ENCODE results near the gene RAB40C. TPM values are rescaled to one million over a fixed set of nuclear protein-coding genes. Genes with fewer than 3 reads are reported as not detected.

Gene RAB40C
- total RNA-seq, 1 donor from 2014 or later: 13.4 TPM

- intact Hi-C loops (cut with micrococcal nuclease): no loop called here
- Mint-ChIP-seq H3K36me3 (ENCODE audit: low read depth) (peaks cover 4% of the 10 kb centered on the region), H3K27ac (no peak overlapping the region), H3K27me3 (ENCODE audit: low read depth) (no peaks in the 10 kb centered on the region), H3K4me1 (ENCODE audit: low read depth) (peaks cover 3% of the 10 kb centered on the region), H3K4me3 (ENCODE audit: low read depth) (no peak overlapping the region), H3K9me3 (no peaks in the 10 kb centered on the region)
- no peak for DNase-seq (ENCODE audit: low spot score)
Observed at GRCh38 chr16:582614-583331, 7.1 kb upstream of the RAB40C start.

- Mint-ChIP-seq H3K27me3 (ENCODE audit: low read depth) (no peaks in the 10 kb centered on the region), H3K4me3 (ENCODE audit: low read depth) (no peak overlapping the region), H3K9me3 (no peaks in the 10 kb centered on the region), H3K36me3 (ENCODE audit: low read depth) (peaks cover 6% of the 10 kb centered on the region), H3K4me1 (ENCODE audit: low read depth) (peaks cover 3% of the 10 kb centered on the region), H3K27ac (no peak overlapping the region)
- no peak for DNase-seq (ENCODE audit: low spot score)
- intact Hi-C loops (cut with micrococcal nuclease): no loop called here
Observed at GRCh38 chr16:583470-583814, 6.4 kb upstream of the RAB40C start.

GRCh38 chr16:583815-584591 lies 5.9 kb upstream of the RAB40C start:
- peaks cover 3% of the 10 kb centered on the region for H3K4me1 Mint-ChIP-seq (ENCODE audit: low read depth)
- DNase-seq (ENCODE audit: low spot score): no peak
- H3K36me3 Mint-ChIP-seq (ENCODE audit: low read depth): peaks cover 9% of the 10 kb centered on the region
- H3K9me3 Mint-ChIP-seq: no peaks in the 10 kb centered on the region
- no peaks in the 10 kb centered on the region for H3K27me3 Mint-ChIP-seq (ENCODE audit: low read depth)
- no peak overlapping the region for H3K4me3 Mint-ChIP-seq (ENCODE audit: low read depth)
- intact Hi-C loops (cut with micrococcal nuclease): no loop called here
- no peak overlapping the region for H3K27ac Mint-ChIP-seq

- Mint-ChIP-seq H3K9me3 (no peaks in the 10 kb centered on the region), H3K27me3 (ENCODE audit: low read depth) (no peaks in the 10 kb centered on the region), H3K36me3 (ENCODE audit: low read depth) (peaks cover 9% of the 10 kb centered on the region), H3K4me1 (ENCODE audit: low read depth) (peaks cover 3% of the 10 kb centered on the region), H3K27ac (no peak overlapping the region), H3K4me3 (ENCODE audit: low read depth) (no peak overlapping the region)
- DNase-seq (ENCODE audit: low spot score): no peak
- intact Hi-C loops (cut with micrococcal nuclease): loop anchor here (5.0 kb wide), 1 partner anchor 97 kb away; the partner anchor contains the start of genes JMJD8 and STUB1
Observed at GRCh38 chr16:585351-585750, 4.5 kb upstream of the RAB40C start.

- H3K27ac Mint-ChIP-seq: no peak overlapping the region
- DNase-seq (ENCODE audit: low spot score): no peak
- no peak overlapping the region for H3K4me3 Mint-ChIP-seq (ENCODE audit: low read depth)
- no peaks in the 10 kb centered on the region for H3K9me3 Mint-ChIP-seq
- peaks cover 10% of the 10 kb centered on the region for H3K4me1 Mint-ChIP-seq (ENCODE audit: low read depth)
- intact Hi-C loops (cut with micrococcal nuclease): loop anchor here (5.0 kb wide), 1 partner anchor 96 kb away; the partner anchor contains the start of genes JMJD8 and STUB1
- peaks cover 9% of the 10 kb centered on the region for H3K36me3 Mint-ChIP-seq (ENCODE audit: low read depth)
- no peaks in the 10 kb centered on the region for H3K27me3 Mint-ChIP-seq (ENCODE audit: low read depth)
Observed at GRCh38 chr16:586047-586644, 3.7 kb upstream of the RAB40C start.

- H3K4me1 Mint-ChIP-seq (ENCODE audit: low read depth): peaks cover 11% of the 10 kb centered on the region
- no peaks in the 10 kb centered on the region for H3K27me3 Mint-ChIP-seq (ENCODE audit: low read depth)
- H3K4me3 Mint-ChIP-seq (ENCODE audit: low read depth): peak overlapping the region; percentile 91
- intact Hi-C loops (cut with micrococcal nuclease): loop anchor here (5.0 kb wide), 1 partner anchor 95 kb away; the partner anchor contains the start of genes JMJD8 and STUB1
- DNase-seq (ENCODE audit: low spot score): no peak
- H3K9me3 Mint-ChIP-seq: no peaks in the 10 kb centered on the region
- peaks cover 9% of the 10 kb centered on the region for H3K36me3 Mint-ChIP-seq (ENCODE audit: low read depth)
- H3K27ac Mint-ChIP-seq: peak overlapping the region; percentile 78
Observed at GRCh38 chr16:586645-587590, 2.9 kb upstream of the RAB40C start.

GRCh38 chr16:588639-588888 lies 1.3 kb upstream of the RAB40C start:
- intact Hi-C loops (cut with micrococcal nuclease): loop anchor here (5.0 kb wide), 1 partner anchor 94 kb away; the partner anchor contains the start of genes JMJD8 and STUB1

GRCh38 chr16:588889-589657 lies 793 bp upstream of the RAB40C start:
- H3K27ac Mint-ChIP-seq: peak overlapping the region; percentile 98
- no peaks in the 10 kb centered on the region for H3K27me3 Mint-ChIP-seq (ENCODE audit: low read depth)
- H3K4me3 Mint-ChIP-seq (ENCODE audit: low read depth): peak overlapping the region; percentile 97
- peaks cover 16% of the 10 kb centered on the region for H3K4me1 Mint-ChIP-seq (ENCODE audit: low read depth)
- intact Hi-C loops (cut with micrococcal nuclease): loop anchor here (1.0 to 5.0 kb wide), 3 partner anchors 47 to 93 kb away; partner anchors contain the start of genes CAPN15, JMJD8, METTL26 and STUB1
- peak; percentile 98 for DNase-seq (ENCODE audit: low spot score)
- H3K9me3 Mint-ChIP-seq: no peaks in the 10 kb centered on the region
- H3K36me3 Mint-ChIP-seq (ENCODE audit: low read depth): peaks cover 9% of the 10 kb centered on the region

More at GRCh38 chr16:588639-588888, 1.3 kb upstream of the RAB40C start:
- H3K27me3 Mint-ChIP-seq (ENCODE audit: low read depth): no peaks in the 10 kb centered on the region
- H3K4me3 Mint-ChIP-seq (ENCODE audit: low read depth): peak overlapping the region; percentile 91
- H3K9me3 Mint-ChIP-seq: no peaks in the 10 kb centered on the region
- peaks cover 14% of the 10 kb centered on the region for H3K4me1 Mint-ChIP-seq (ENCODE audit: low read depth)
- peaks cover 9% of the 10 kb centered on the region for H3K36me3 Mint-ChIP-seq (ENCODE audit: low read depth)
- DNase-seq (ENCODE audit: low spot score): peak; percentile 65
- peak overlapping the region; percentile 97 for H3K27ac Mint-ChIP-seq

GRCh38 chr16:590188-590814 lies 435 bp downstream of the RAB40C start:
- H3K27me3 Mint-ChIP-seq (ENCODE audit: low read depth): no peaks in the 10 kb centered on the region
- no peaks in the 10 kb centered on the region for H3K9me3 Mint-ChIP-seq
- intact Hi-C loops (cut with micrococcal nuclease): no loop called here
- H3K27ac Mint-ChIP-seq: peak overlapping the region; percentile 69
- peaks cover 16% of the 10 kb centered on the region for H3K4me1 Mint-ChIP-seq (ENCODE audit: low read depth)
- peaks cover 9% of the 10 kb centered on the region for H3K36me3 Mint-ChIP-seq (ENCODE audit: low read depth)
- peak overlapping the region; percentile 87 for H3K4me3 Mint-ChIP-seq (ENCODE audit: low read depth)
- DNase-seq (ENCODE audit: low spot score): no peak

GRCh38 chr16:590815-591200 lies 942 bp downstream of the RAB40C start:
- no peaks in the 10 kb centered on the region for H3K27me3 Mint-ChIP-seq (ENCODE audit: low read depth)
- peak overlapping the region; percentile 69 for H3K27ac Mint-ChIP-seq
- intact Hi-C loops (cut with micrococcal nuclease): no loop called here

GRCh38 chr16:591231-591630 lies 1.4 kb downstream of the RAB40C start:
- no peaks in the 10 kb centered on the region for H3K9me3 Mint-ChIP-seq
- intact Hi-C loops (cut with micrococcal nuclease): no loop called here
- H3K4me3 Mint-ChIP-seq (ENCODE audit: low read depth): peak overlapping the region; percentile 87
- no peak for DNase-seq (ENCODE audit: low spot score)
- no peaks in the 10 kb centered on the region for H3K27me3 Mint-ChIP-seq (ENCODE audit: low read depth)
- H3K27ac Mint-ChIP-seq: peak overlapping the region; percentile 69
- peaks cover 12% of the 10 kb centered on the region for H3K36me3 Mint-ChIP-seq (ENCODE audit: low read depth)
- peaks cover 19% of the 10 kb centered on the region for H3K4me1 Mint-ChIP-seq (ENCODE audit: low read depth)

More at GRCh38 chr16:590815-591200, 942 bp downstream of the RAB40C start:
- DNase-seq (ENCODE audit: low spot score): no peak
- Mint-ChIP-seq H3K4me1 (ENCODE audit: low read depth) (peaks cover 16% of the 10 kb centered on the region), H3K4me3 (ENCODE audit: low read depth) (peak overlapping the region; percentile 87), H3K9me3 (no peaks in the 10 kb centered on the region), H3K36me3 (ENCODE audit: low read depth) (peaks cover 9% of the 10 kb centered on the region)

All from activated T-helper 2 cell treated with anti-CD3 and anti-CD28 coated beads, Interferon-gamma antibody, Interleukin-2, Interleukin-4, amounts not matched to agents 10 μg/mL and 5 μg/mL and 100 μg/mL, durations not matched to agents 14 hours and 24 hours and 36 hours (primary cell).